ENCODE data around the gene CAV1. TPM values are rescaled to one million over a fixed set of nuclear protein-coding genes. Genes with fewer than 3 reads are reported as not detected.

The CAV1 gene
- total RNA-seq, 2 experiments from 2014 or later: 1.9 to 2.3 TPM

- ChIA-PET POLR2A (no interaction called here), CTCF (no interaction called here)
Measured at GRCh38 chr7:116502201-116503096, 22.4 kb upstream of the CAV1 start.

DNA sequence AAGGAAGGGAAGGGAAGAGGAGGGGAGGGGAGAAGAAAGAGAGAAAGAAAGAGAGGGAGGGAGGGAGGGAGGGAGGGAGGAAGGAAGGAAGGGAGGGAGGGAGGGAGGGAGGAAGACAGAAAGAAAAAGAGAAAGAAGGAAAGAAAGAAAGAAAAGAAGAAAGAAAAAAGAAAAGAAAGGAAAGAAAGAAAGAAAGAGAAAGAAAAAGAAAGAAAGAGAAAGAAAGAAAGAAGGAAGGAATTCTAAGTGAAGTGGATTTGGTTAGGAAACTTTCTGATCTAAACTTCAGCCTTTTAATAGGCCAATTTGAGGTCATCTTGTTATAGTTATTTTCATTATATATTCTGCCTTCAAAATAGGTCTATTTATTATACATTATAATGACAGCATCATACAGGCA is 21.0 kb upstream of the CAV1 start:
- CTCF ChIA-PET: no interaction called here
- POLR2A ChIA-PET: no interaction called here

DNA sequence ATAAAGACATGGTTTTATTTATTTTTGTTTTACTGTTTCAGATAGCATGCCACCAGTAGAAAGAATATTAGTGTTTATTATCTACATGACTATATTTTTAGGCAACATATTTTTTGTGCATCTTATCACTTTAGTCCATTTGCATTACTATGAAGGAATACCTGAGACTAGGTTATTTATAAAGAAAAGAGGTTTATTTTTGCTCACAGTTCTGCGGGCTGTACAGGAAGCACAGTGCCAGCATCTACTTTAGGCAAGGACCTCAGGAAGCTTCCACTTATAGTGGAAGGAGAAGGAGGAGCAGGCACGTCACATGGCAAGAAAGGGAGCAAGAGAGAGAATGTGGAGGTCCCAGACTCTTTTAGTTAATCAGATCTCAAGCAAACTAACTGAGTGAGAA is 19.6 kb upstream of the CAV1 start:
- POLR2A ChIA-PET: no interaction called here
- CTCF ChIA-PET: interaction anchor here (1.8 kb wide), 1 partner anchor 21 kb away, joined by 5 read pairs; no protein-coding TSS in a partner anchor

DNA sequence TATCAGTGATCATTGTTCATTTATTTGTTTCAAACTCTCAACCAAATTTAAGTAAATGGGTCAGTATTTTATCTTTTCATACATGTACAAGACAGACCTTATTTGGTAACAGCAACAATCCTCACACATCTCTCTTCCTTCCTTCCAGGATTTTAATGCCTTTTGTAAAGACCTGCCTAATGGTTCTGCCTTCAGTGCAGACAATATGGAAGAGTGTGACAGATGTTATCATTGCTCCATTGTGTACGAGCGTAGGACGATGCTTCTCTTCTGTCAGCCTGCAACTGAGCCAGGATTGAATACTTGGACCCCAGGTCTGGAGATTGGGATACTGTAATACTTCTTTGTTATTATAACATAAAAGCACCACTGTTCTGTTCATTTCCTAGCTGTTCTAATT is 19.0 kb upstream of the CAV1 start:
- POLR2A ChIA-PET: no interaction called here
- CTCF ChIA-PET: interaction anchor here (1.8 kb wide), 1 partner anchor 20 kb away, joined by 5 read pairs; no protein-coding TSS in a partner anchor

DNA sequence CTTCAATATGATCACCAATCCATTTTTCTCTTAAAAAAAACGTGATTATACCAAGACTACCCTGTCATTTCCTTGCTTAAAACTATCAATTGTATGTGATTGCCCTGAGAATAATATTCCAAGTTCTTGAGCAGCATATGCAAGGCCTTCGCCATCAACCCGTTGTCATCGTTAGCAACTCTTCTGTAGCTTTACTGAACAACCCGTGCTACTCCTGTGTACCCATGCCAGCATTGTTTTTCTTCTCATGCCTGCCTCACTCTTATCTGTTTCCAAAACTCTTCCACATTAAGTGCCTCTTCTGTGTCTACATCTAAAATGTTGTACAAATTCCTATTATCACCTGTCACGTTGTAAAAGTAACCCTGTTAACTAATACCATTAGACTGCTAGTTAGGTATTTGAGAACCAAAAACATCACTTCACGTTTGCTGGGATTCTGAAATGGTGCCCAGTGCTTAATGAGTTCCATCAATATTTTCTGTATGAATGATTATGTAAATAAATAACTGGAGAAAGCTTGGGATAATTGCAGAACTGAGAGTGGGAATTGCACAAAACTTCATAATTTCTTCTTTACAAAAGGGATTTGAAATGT is 14.8 kb upstream of the CAV1 start:
- POLR2A ChIA-PET: no interaction called here
- CTCF ChIA-PET: no interaction called here

- ChIA-PET CTCF (no interaction called here), POLR2A (no interaction called here)
Measured at GRCh38 chr7:116510795-116511194, 14.0 kb upstream of the CAV1 start.

DNA sequence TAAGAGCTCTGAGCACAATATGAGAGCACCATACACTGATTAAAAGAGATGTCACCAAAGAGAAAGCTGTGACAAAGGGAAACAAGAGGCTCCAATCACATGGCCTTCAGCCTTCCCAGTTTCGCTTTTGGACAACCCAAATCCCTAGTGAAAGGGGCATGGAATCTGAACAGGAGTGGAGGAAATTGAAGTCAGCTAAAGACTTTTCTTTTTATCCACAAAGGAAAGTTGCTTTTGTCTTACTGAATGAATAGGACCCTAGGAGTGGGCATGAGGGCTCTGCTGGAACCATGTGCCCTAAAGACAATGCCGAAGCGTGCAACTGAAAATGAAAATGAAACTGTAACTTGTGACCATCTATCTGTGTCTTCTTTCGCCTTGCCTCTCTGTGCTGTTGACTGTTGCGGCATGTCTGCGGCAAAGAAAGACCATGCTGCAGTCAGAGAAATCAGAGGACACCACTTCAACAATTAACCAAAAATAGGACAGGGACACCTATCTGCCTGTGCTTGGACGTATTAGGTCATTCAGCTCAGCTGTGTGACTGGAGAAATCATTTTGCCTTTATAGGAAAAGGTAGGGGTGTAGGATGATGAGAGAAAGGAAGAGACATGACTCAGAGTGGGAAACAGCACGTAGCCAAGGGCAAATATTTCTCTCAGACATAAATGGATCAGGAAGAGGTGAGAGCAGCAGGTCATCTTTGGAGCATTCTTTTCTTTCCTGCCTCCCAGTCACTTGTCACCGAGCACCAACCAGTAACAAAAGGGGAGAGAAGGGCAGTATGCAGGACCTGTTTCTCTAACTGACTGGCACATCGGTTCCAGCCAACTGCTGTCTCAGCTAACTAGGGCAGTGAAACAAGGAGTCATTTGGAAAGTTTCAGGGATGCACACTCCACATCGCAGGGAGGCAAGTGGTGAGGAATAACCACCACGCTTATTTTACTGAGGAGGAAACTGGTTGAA is 13.0 kb upstream of the CAV1 start:
- POLR2A ChIA-PET: no interaction called here

GRCh38 chr7:116512520-116513188 is 12.2 kb upstream of the CAV1 start:
- CTCF ChIA-PET: no interaction called here
- POLR2A ChIA-PET: no interaction called here

More for the DNA sequence above, 13.0 kb upstream of the CAV1 start:
- CTCF ChIA-PET: no interaction called here

DNA sequence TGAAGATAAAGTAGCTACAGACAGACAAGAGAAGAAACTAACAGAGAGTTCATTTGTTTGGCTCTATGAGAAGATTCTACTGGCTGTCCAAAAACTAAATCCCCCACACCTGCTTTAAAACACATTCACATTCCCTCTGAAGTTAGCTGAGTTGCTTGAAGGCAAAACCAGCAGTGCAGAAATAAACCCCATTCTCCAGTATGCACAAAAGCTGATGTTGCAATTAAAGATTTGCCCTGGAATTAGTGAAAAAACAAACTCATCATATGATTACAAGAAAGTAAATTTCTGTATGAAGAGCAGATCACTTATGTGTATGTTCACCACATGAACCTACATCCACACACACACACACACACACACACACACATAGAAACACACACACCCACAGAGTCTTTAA is 9.3 kb upstream of the CAV1 start:
- ChIA-PET CTCF (no interaction called here), POLR2A (no interaction called here)

- POLR2A ChIA-PET: no interaction called here
- CTCF ChIA-PET: no interaction called here
Measured at GRCh38 chr7:116516324-116516723, 8.5 kb upstream of the CAV1 start.

DNA sequence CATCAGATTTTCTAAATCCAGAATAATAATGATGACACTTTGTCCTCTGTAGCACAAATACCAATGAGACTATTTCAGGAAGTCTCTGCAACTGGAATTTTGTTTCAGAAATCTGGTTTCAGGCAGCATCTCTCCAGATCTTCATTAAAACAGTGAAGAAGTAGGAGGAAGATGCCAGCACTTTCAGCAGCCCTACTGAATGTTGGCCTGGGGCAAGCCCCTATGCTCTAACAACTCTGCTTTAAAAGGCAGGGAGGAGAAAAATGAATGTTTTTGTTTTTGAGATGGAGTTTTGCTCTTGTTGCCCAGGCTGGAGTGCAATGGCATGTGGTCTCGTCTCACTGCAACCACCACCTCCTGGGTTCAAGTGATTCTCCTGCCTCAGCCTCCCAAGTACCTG is 7.2 kb upstream of the CAV1 start:
- CTCF ChIA-PET: no interaction called here
- POLR2A ChIA-PET: no interaction called here

DNA sequence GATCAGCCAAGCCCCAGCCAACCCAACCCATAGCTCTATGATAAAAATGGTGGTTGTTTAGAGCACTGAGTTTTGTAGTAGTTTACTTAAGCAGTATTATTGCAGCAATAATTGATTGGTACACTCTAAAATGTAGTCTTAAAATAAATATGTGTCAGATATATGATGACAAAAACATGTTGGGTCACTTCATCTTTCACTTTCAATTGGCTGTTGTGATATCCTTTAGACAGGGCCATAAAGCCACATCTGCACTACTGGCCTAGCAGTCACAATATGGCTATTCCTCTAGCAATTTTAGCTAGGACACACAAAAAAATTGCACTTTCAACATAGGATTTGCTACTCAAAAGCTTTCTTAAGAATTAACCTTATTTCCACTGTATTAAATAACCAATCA is 5.9 kb upstream of the CAV1 start:
- ChIA-PET POLR2A (no interaction called here), CTCF (no interaction called here)

DNA sequence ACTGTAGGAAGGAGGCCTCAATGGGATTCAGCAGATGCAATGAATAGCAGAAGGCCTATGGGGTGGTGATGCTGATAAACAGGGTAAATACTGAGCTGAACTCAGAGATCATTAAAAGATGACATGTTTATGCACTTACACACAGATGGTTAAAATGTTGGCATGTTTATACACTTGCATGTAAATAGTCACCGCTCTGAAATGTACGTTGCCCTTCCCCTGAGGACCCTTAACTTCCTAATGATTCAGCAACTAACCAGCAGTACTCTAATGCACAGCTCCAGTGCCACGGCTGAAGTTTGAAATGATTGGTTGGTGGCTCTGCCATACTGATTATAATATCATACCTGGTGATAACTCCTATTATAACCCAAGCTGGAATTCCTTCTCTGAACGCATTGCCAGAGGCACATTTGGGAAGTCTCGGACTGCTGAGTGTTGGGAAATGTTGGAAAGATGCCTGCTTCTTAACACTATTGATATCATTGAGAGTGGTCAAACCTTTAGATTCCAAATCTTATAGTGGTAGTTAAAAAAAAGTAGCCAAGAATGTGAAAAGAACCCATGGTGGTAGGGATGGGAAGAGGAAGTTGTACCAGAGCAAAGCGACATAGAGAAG is 3.7 kb upstream of the CAV1 start:
- ChIA-PET CTCF (no interaction called here), POLR2A (no interaction called here)

DNA sequence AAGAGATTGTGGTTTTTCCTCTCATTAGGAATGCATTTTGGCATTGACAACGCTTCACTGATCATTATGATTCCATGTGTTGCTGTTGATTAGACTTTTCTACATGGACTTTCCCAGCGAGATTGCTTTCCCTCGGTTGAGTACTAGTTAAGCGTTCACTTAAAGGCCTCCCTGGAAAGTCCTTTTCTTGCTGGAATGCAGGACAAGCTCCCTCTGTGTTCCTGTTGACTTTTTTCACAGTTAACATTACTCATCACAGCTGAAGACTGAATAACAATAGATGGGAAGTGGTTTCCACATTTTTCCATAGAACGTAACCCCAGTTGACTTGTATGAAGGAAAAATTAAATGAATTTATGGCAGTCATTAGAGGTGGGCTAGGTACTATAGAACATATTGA is 2.6 kb upstream of the CAV1 start:
- POLR2A ChIA-PET: no interaction called here
- CTCF ChIA-PET: no interaction called here

DNA sequence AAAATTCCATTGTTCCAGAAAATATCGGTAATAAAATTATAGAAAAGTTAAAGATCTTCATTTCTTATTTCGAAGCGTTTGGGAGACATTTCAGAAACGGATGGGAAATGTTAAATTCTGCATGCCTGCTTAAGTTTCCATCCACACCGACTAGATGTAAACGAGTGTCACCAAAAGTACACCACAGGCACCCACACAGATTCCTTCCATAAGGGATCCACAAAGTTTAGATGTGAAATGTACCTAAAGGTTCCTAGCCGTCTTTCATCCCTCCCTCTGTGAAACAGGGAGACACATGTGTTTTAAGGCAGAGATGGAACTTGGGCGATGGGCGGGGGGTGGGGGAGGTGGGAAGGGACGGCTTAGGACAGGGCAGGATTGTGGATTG is 621 bp upstream of the CAV1 start:
- CTCF ChIA-PET: no interaction called here

DNA sequence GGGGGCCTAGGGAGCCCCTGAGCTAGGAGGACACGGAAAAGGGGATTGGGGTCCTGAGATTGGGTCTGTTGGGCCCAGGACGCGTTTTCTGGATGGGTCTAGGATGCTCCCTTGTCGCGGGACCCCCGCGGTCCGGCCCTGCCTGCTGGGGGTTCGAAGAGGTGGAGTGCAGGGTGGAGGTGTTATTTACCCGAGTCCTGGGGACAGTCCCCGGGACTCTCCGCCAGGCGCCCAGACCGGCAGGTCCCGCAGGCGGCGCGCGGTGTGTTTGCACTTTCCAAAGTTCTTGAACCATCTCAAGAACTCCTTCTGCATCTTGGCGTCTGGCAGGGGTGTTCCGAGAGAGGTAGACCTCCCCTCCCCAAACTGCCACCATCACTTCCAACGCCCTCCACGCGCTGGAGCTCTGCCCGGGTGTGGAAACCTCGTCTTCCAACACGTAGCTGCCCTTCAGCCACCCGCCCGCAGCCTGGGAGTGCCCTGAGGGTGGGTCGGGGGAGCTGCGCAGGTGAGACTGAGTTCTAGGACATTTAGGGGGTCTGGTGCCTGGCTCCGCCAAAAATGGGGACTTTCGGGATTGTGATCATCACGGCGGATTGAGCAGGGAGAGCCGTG is 569 bp downstream of the CAV1 start:
- POLR2A ChIA-PET: no interaction called here

More for the DNA sequence above, 621 bp upstream of the CAV1 start:
- POLR2A ChIA-PET: no interaction called here

DNA sequence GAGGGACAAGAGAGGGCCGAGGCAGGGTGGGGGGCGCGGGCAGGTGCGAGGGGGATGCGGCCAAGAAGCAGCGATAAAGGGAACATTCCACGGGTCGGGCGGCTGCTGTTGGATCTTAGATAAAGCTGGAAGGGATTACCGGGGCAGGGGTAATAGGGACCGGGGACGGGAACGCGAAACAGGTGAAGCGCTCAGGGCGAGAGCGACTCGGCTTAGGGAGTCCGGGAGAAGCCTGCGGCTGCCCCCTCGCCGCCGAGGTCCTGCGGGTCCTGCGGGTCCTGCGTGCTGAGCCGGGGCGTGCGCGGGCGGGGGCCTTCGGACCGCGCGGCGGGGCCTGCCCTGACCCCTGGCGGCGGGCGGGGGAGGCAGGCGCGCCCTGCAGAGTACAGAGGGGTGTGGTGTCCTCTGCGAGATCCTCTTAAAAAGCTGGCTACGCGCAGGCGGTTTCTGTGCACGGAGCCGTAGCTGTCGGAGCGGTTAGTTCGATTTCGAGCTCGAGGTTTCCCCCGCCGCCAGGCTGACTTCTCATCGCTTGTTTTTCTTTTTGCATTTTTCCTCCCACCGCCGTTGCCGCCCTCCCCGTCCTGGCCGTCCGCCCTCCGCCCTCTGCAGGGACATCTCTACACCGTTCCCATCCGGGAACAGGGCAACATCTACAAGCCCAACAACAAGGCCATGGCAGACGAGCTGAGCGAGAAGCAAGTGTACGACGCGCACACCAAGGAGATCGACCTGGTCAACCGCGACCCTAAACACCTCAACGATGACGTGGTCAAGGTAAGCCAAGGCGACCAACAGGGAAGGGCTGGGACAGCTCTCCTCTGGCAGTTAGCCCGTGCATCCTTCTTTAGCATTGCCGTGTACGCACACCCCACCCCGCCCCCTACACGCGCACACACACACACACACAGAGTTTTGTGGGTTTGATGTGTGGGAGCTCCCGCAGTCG is 1.4 kb downstream of the CAV1 start:
- POLR2A ChIA-PET: interaction anchor here (1.1 kb wide), 1 partner anchor 51 kb away, joined by 3 read pairs; no protein-coding TSS in a partner anchor
- CTCF ChIA-PET: interaction anchor here (0.5 to 1.9 kb wide), 18 partner anchors 12 to 330 kb away, joined by 3 to 6 read pairs (median 4); partner anchors contain the start of gene TES

More for the DNA sequence above, 569 bp downstream of the CAV1 start:
- CTCF ChIA-PET: interaction anchor here (0.5 to 1.7 kb wide), 11 partner anchors 16 to 330 kb away, joined by 3 to 5 read pairs (median 5); no protein-coding TSS in a partner anchor

- ChIA-PET CTCF (interaction anchor here (0.7 to 1.9 kb wide), 12 partner anchors 15 to 369 kb away, joined by 3 to 6 read pairs (median 5); partner anchors contain the start of gene TES), POLR2A (interaction anchor here (1.1 kb wide), 1 partner anchor 50 kb away, joined by 3 read pairs; no protein-coding TSS in a partner anchor)
Measured at GRCh38 chr7:116526897-116527296, 2.1 kb downstream of the CAV1 start.
